Middle frontal gyrus (tissue), 1 donor: ENCODE results near the gene SLC2A1.

Experiments used
- DNase-seq: peaks from one replicate; pipeline ENCODE4 v3.0.0-alpha.2; 2015; ENCODE audit warnings: low spot score; ENCODE audit errors: extremely low spot score

Gene SLC2A1

GRCh38 chr1:42960566-42961311 lies 2.1 kb upstream of the SLC2A1 start:
- DNase-seq: no peak

GRCh38 chr1:42960122-42960390 lies 1.4 kb upstream of the SLC2A1 start:
- DNase-seq: no peak

GRCh38 chr1:42957880-42958487 lies 684 bp downstream of the SLC2A1 start:
- no peak for DNase-seq

GRCh38 chr1:42957229-42957879 lies 1.3 kb downstream of the SLC2A1 start:
- no peak for DNase-seq

GRCh38 chr1:42956739-42957138 lies 1.9 kb downstream of the SLC2A1 start:
- no peak for DNase-seq

GRCh38 chr1:42955311-42956063 lies 3.2 kb downstream of the SLC2A1 start:
- DNase-seq: no peak

GRCh38 chr1:42953182-42954180 lies 5.2 kb downstream of the SLC2A1 start:
- DNase-seq: no peak

GRCh38 chr1:42952303-42953001 lies 6.2 kb downstream of the SLC2A1 start:
- no peak for DNase-seq

- no peak for DNase-seq
Measured at GRCh38 chr1:42951588-42951987, 7.1 kb downstream of the SLC2A1 start.

GRCh38 chr1:42950116-42950481 lies 8.6 kb downstream of the SLC2A1 start:
- no peak for DNase-seq

GRCh38 chr1:42949312-42950115 lies 9.2 kb downstream of the SLC2A1 start:
- no peak for DNase-seq

GRCh38 chr1:42947965-42948732 lies 10.5 kb downstream of the SLC2A1 start:
- DNase-seq: no peak

GRCh38 chr1:42947117-42947516 lies 11.6 kb downstream of the SLC2A1 start:
- DNase-seq: no peak

GRCh38 chr1:42946120-42946898 lies 12.4 kb downstream of the SLC2A1 start:
- DNase-seq: no peak

GRCh38 chr1:42945164-42945563 lies 13.5 kb downstream of the SLC2A1 start:
- no peak for DNase-seq

GRCh38 chr1:42944246-42944928 lies 14.3 kb downstream of the SLC2A1 start:
- DNase-seq: no peak

GRCh38 chr1:42943728-42944127 lies 14.9 kb downstream of the SLC2A1 start:
- no peak for DNase-seq
